GM21528 (cell line): Measurements from ENCODE around the gene DYRK2.
A peak's percentile ranks its signal among the peaks of the same experiment; 100 is the strongest.

ENCODE experiments used
- ATAC-seq: cut with Tn5 transposase; IDR thresholded peaks from one replicate; pipeline ENCODE4 v1.9.1; 2021; ENCODE audit warnings: mild to moderate bottlenecking, moderate library complexity; ENCODE audit not compliant: unreplicated experiment, low FRiP score

The DYRK2 gene

GRCh38 chr12:67648521-67649260, at the start of gene DYRK2:
DYRK2 (plus strand) TSS chr12:67648745; CDS start chr12:67649134, 389 bp downstream.
- peak; percentile 60 for ATAC-seq

- ATAC-seq, result no peak
Measured at GRCh38 chr12:67599691-67600090, 48.9 kb upstream of the DYRK2 start.

GRCh38 chr12:67601126-67601525, 47.4 kb upstream of the DYRK2 start:
- no peak for ATAC-seq

- no peak for ATAC-seq
Measured at GRCh38 chr12:67609226-67609870, 39.2 kb upstream of the DYRK2 start.

GRCh38 chr12:67613040-67613439, 35.5 kb upstream of the DYRK2 start:
- ATAC-seq, result no peak

GRCh38 chr12:67617629-67618028, 30.9 kb upstream of the DYRK2 start:
- ATAC-seq, result no peak

GRCh38 chr12:67618303-67618702, 30.2 kb upstream of the DYRK2 start:
- ATAC-seq, result no peak

- no peak for ATAC-seq
Measured at GRCh38 chr12:67621112-67621511, 27.4 kb upstream of the DYRK2 start.

- no peak for ATAC-seq
Measured at GRCh38 chr12:67621926-67622325, 26.6 kb upstream of the DYRK2 start.

- no peak for ATAC-seq
Measured at GRCh38 chr12:67623259-67623658, 25.3 kb upstream of the DYRK2 start.

- ATAC-seq, result no peak
Measured at GRCh38 chr12:67624355-67624754, 24.2 kb upstream of the DYRK2 start.

GRCh38 chr12:67625004-67625403, 23.5 kb upstream of the DYRK2 start:
- ATAC-seq, result no peak

GRCh38 chr12:67626156-67626555, 22.4 kb upstream of the DYRK2 start:
- ATAC-seq, result no peak

GRCh38 chr12:67630373-67631088, 18.0 kb upstream of the DYRK2 start:
- ATAC-seq, result peak; percentile 97

GRCh38 chr12:67632005-67632404, 16.5 kb upstream of the DYRK2 start:
- ATAC-seq, result no peak

- no peak for ATAC-seq
Measured at GRCh38 chr12:67633024-67633610, 15.4 kb upstream of the DYRK2 start.

GRCh38 chr12:67633708-67634107, 14.8 kb upstream of the DYRK2 start:
- ATAC-seq, result no peak

GRCh38 chr12:67634303-67634761, 14.2 kb upstream of the DYRK2 start:
- no peak for ATAC-seq

- ATAC-seq, result no peak
Measured at GRCh38 chr12:67637718-67638117, 10.8 kb upstream of the DYRK2 start.

GRCh38 chr12:67638694-67639093, 9.9 kb upstream of the DYRK2 start:
- no peak for ATAC-seq

GRCh38 chr12:67640863-67641262, 7.7 kb upstream of the DYRK2 start:
- no peak for ATAC-seq
